Keratinocyte (primary cell): Measurements from ENCODE around the gene NHLRC2.

Experiments used
- CTCF ChIP-seq, 3 experiments: IDR thresholded peaks in 1 of 3; conservative IDR thresholded peaks in 1 of 3; optimal IDR thresholded peaks in 1 of 3; 2 replicates in 2 of 3; 3 replicates in 1 of 3; pipeline versions ENCODE3 to v1.5.1; 2011; ENCODE audit warnings: low read length in 3 of 3, mild to moderate bottlenecking in 3 of 3, moderate library complexity in 2 of 3, control low read depth in 1 of 3, inconsistent platforms in 1 of 3; ENCODE audit not compliant: insufficient read depth in 2 of 3; ENCODE audit errors: extremely low read depth in 1 of 3
- EZH2 ChIP-seq: IDR thresholded peaks from one replicate; pipeline ENCODE4 v1.6.1; 2012; ENCODE audit warnings: inconsistent platforms, mild to moderate bottlenecking, low read length, moderate library complexity

GRCh38 chr10:113808168-113808567, 46.3 kb upstream of the NHLRC2 start:
- TF ChIP-seq CTCF (optimal IDR thresholded peaks at IDR 0.05 in 1 of 3, IDR thresholded peaks at IDR 0.05 in 1 of 3, conservative IDR thresholded peaks at IDR 0.05 in 1 of 3; ENCODE audit: extremely low read depth in 1 of 3, insufficient read depth in 2 of 3, low read length in 3 of 3) (no peak), EZH2 (no peak)
